LNCAP (cell line): Measurements from ENCODE around the gene SMC4.

Experiments
- TF ChIP-seq, protein P1 (sequence below): fragments of 450-650 bp; IDR thresholded peaks from 2 replicates; pipeline ENCODE4 v1.5.1; 2017; ENCODE audit warnings: mild to moderate bottlenecking

Gene SMC4

DNA sequence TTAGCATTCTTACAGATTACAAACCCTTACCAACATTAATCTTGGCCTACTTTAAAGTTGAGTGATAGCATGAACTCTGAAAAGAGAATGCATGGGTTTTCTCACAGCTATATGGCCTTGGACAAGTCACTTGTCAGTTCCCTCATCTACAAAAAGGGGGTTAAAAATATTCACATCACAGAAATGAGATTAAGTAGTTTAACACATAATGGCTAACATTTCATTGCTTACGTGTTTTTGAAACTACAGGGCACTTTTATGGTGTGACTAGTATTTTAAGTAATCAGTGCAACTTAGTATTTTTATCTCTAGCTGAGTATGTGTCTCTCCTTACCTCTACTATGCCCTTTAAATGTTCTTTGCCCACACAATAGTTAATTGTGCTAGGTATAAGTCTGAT is 36.3 kb downstream of the SMC4 start:
- TF ChIP-seq, protein P1, sequence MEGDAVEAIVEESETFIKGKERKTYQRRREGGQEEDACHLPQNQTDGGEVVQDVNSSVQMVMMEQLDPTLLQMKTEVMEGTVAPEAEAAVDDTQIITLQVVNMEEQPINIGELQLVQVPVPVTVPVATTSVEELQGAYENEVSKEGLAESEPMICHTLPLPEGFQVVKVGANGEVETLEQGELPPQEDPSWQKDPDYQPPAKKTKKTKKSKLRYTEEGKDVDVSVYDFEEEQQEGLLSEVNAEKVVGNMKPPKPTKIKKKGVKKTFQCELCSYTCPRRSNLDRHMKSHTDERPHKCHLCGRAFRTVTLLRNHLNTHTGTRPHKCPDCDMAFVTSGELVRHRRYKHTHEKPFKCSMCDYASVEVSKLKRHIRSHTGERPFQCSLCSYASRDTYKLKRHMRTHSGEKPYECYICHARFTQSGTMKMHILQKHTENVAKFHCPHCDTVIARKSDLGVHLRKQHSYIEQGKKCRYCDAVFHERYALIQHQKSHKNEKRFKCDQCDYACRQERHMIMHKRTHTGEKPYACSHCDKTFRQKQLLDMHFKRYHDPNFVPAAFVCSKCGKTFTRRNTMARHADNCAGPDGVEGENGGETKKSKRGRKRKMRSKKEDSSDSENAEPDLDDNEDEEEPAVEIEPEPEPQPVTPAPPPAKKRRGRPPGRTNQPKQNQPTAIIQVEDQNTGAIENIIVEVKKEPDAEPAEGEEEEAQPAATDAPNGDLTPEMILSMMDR = no peak

DNA sequence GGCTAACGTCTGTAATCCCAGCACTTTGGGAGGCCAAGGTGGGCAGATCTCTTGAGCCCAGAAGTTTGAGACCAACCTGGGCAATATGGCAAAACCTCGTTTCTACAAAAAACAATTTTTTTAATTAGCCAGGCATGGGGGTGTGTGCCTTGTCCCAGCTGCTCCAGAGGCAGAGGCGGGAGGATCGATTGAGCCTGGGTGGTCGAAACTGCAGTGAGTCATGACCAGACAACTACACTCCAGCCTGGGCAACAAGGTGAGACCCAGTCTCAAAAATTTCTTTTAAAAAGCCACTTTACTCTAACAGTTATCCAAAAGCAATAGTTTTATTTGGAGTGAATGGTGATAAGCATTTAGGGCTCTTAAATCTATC is 37.6 kb downstream of the SMC4 start:
- TF ChIP-seq, protein P1 = no peak

DNA sequence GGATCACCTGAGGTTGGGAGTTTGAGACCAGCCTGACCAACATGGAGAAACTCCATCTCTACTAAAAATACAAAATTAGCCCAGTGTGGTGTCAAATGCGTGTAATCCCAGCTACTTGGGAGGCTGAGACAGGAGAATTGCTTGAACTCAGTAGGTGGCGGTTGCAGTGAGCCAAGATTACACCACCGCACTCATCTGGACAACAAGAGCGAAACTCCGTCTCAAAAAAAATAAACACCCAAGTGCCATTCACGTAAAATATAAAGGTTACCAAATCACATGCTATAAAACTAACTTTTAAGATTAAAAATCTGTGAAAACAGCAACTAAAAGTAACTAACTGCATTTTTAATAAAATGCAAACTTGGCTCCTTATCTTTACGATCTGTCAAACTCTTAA is 41.2 kb downstream of the SMC4 start:
- TF ChIP-seq, protein P1 = no peak

GRCh38 chr3:160444411-160444810 is 45.0 kb downstream of the SMC4 start:
- TF ChIP-seq, protein P1 = no peak

GRCh38 chr3:160445854-160446253 is 46.4 kb downstream of the SMC4 start:
- TF ChIP-seq, protein P1 = no peak

- TF ChIP-seq, protein P1 = no peak
These were observed 47.1 kb downstream of the SMC4 start for GRCh38 chr3:160446522-160447056.

DNA sequence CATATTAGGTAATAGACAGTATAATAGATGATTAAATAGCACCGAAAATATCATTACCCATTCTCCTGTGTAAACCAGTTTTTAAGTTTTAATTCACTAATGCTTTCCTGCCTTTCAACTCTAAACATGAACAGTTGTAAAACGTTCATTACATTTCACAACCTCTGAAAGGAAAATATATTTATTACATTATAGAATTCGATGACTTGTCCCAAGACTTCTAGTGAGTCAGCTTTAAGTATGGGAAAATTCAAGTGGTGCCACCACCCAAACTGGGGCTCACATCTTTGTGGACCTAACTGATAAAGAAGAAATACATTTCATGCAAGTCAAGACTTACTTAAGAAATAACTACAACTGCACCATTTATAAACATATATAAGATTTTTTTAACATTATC is 48.1 kb downstream of the SMC4 start:
- TF ChIP-seq, protein P1 = no peak
